HEK293T (cell line): Measurements from ENCODE around the gene SLC66A1.

Experiments used
- ELF4 ChIP-seq: fragments of 450-650 bp; IDR thresholded peaks from 2 replicates; pipeline ENCODE4 v1.6.1; 2017; ENCODE audit warnings: antibody characterized with exemption
- FOXK2 ChIP-seq: fragments of 450-650 bp; IDR thresholded peaks from 2 replicates; pipeline ENCODE4 v1.6.1; 2016; ENCODE audit warnings: mild to moderate bottlenecking
- NFRKB ChIP-seq: fragments of 450-650 bp; IDR thresholded peaks from 2 replicates; pipeline ENCODE4 v1.6.1; 2016; ENCODE audit warnings: mild to moderate bottlenecking, moderate library complexity
- SP1 ChIP-seq: fragments of 450-650 bp; IDR thresholded peaks from 2 replicates; pipeline ENCODE4 v1.6.1; 2017
- SUZ12 ChIP-seq: fragments of 450-650 bp; IDR thresholded peaks from 2 replicates; pipeline ENCODE4 v1.6.1; 2016; ENCODE audit warnings: mild to moderate bottlenecking
- ZNF384 ChIP-seq: fragments of 450-650 bp; IDR thresholded peaks from 2 replicates; pipeline ENCODE4 v1.6.1; 2016

DNA sequence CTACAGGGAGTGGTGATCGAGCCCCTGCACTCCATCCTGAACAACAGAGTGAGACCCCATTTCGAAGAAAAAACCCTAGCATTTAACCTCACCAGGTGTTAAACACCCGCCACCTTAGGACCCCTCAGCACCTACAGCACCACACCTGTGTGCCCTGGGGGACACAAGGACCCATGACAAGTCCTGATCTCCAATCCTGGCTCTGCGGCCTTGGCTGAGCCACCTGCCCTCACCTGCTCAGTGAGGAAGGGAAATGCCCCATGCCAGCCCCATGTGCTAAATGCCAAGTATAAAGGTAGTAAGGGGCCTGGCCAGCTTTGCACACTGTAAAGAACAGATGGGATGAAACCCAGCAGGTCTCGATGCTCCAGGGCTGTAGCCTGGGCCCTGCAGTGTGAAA, 49.4 kb upstream of the SLC66A1 start:
- TF ChIP-seq FOXK2 = no peak
- no peak for TF ChIP-seq ELF4
- TF ChIP-seq NFRKB = no peak
- TF ChIP-seq SUZ12 = no peak
- TF ChIP-seq SP1 = no peak
- TF ChIP-seq ZNF384 = no peak
